ENCODE results near the gene ESRRG.
"Not testable (repeated sequence)": the region's sequence is repeated elsewhere in the genome, so short reads cannot be mapped to it uniquely, and the experiment has no call there.

Gene ESRRG

GRCh38 chr1:216705676-216706075, 17.6 kb downstream of the ESRRG start:
- Histone ChIP-seq H3K9me3 (no peaks in the 10 kb centered on the region), H3K4me3 (no peak overlapping the region), H3K27me3 (peaks cover 0 to 2% of the 10 kb centered on the region in 2 donors), H3K36me3 (no peaks in the 10 kb centered on the region), H3K4me1 (no peaks in the 10 kb centered on the region), H3K27ac (no peak overlapping the region)
- TF ChIP-seq CTCF (IDR thresholded peaks at IDR 0.05) = no peak
- intact Hi-C loops (cut with DNase I; ENCODE audit: low total_unique reads) = no loop called here
- DNase-seq = no peak

- H3K9me3 ChIP-seq; H3K4me3 ChIP-seq; H3K4me1 ChIP-seq; intact Hi-C loops (cut with DNase I; ENCODE audit: low total_unique reads); H3K27me3 ChIP-seq; H3K27ac ChIP-seq; DNase-seq; H3K36me3 ChIP-seq: not testable (repeated sequence)
Observed at GRCh38 chr1:216704065-216704464, 19.2 kb downstream of the ESRRG start.

DNA sequence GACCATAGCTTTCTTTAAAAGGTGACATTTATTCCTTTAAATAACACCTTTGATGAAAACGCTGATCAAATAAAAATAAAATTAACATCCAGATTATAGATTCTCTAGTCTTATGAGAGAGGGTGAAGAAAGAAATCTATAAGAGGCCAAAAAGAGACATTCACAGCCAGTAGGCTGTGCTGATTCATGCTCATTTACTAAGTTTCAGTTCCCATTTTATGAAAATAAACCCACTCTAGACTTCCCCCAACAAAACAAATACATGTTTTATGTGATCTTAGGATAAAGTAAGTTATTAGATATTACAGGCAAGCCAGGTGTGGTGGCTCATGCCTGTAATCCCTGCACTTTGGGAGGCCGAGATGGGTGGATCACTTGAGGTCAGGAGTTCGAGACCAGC, 21.1 kb downstream of the ESRRG start:
- Histone ChIP-seq H3K9me3 (no peaks in the 10 kb centered on the region), H3K27ac (no peak overlapping the region), H3K4me3 (no peak overlapping the region), H3K36me3 (no peaks in the 10 kb centered on the region), H3K27me3 (no peaks in the 10 kb centered on the region), H3K4me1 (no peaks in the 10 kb centered on the region)
- no peak for TF ChIP-seq CTCF (IDR thresholded peaks at IDR 0.05)
- intact Hi-C loops (cut with DNase I; ENCODE audit: low total_unique reads) = no loop called here
- no peak for DNase-seq

GRCh38 chr1:216700779-216701178, 22.4 kb downstream of the ESRRG start:
- Histone ChIP-seq H3K27ac (no peak overlapping the region), H3K27me3 (no peaks in the 10 kb centered on the region), H3K4me3 (no peak overlapping the region), H3K9me3 (no peaks in the 10 kb centered on the region), H3K4me1 (no peaks in the 10 kb centered on the region), H3K36me3 (no peaks in the 10 kb centered on the region)
- no peak for TF ChIP-seq CTCF (IDR thresholded peaks at IDR 0.05)
- no peak for DNase-seq
- intact Hi-C loops (cut with DNase I; ENCODE audit: low total_unique reads) = no loop called here

DNA sequence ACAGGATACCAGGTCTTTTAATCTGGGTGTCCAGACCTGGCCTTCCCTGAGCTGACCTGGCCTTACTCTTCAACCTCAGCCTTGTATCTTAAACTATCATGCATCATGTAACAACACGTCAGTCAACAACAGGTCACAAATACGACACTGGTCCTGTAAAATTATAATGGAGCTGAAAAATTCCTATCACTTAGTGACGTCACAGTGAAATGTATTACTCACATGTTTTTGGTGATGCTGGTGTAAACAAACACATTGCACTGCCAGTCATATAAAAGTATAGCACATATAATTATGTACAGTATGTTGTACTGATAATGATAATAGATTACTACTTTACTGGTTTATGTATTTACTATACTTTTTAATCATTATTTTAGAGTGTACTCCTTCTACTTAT, 31.5 kb downstream of the ESRRG start:
- no peak overlapping the region for H3K4me3 ChIP-seq
- no peak for DNase-seq
- H3K27ac ChIP-seq = no peak overlapping the region
- intact Hi-C loops (cut with DNase I; ENCODE audit: low total_unique reads) = no loop called here
- no peak for TF ChIP-seq CTCF (IDR thresholded peaks at IDR 0.05)
- H3K9me3 ChIP-seq = no peaks in the 10 kb centered on the region
- no peaks in the 10 kb centered on the region for H3K36me3 ChIP-seq
- H3K4me1 ChIP-seq = no peaks in the 10 kb centered on the region
- H3K27me3 ChIP-seq = no peaks in the 10 kb centered on the region

GRCh38 chr1:216690603-216691002, 32.6 kb downstream of the ESRRG start:
- intact Hi-C loops (cut with DNase I; ENCODE audit: low total_unique reads) = no loop called here
- Histone ChIP-seq H3K4me3 (no peak overlapping the region), H3K27ac (no peak overlapping the region), H3K4me1 (no peaks in the 10 kb centered on the region), H3K9me3 (no peaks in the 10 kb centered on the region), H3K36me3 (no peaks in the 10 kb centered on the region), H3K27me3 (no peaks in the 10 kb centered on the region)
- no peak for TF ChIP-seq CTCF (IDR thresholded peaks at IDR 0.05)
- DNase-seq = no peak

Measured in tibial artery (tissue), 4 donors.